ENCODE data around the gene CIAO2B.
"Not testable (repeated sequence)": the region's sequence is repeated elsewhere in the genome, so short reads cannot be mapped to it uniquely, and the experiment has no call there.

Gene CIAO2B

DNA sequence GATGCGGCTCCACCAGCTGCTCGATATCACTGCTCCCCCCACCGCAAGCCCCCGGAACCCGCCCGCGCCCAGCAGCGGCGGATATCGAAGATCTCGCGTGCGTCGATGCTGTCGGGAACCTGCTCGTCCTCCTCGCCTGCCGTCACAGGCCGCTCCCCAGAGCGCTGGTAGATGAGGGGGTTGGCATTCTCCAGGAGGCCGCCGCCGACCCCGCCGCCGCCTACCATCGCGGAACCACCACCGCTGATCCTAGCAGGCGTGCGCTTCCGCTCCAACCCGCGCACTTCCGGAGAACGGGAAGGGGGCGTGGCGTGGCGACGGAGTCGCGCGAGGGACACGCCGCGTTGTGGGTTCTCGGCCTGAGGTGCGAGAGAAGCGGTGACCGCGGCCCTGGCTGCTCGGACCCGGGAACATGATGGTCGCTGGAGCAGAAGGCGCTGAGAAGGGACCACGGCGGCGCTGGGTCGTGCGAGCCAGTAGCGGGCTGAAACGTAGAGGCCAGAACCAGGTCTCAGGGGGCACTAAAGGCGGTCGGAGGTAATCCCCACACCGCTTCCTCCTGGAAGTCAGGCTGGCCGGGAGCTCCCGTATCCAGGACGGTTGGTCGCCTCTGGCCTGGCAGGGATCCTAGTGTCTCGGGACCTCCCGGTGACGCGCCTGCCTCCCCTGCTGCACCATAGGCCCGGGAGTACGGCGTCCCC, at the start of gene CIAO2B:
TSS of gene CIAO2B (minus strand) at position 265 of the 701 bp plus-strand sequence. CDS start at position 227, 38 bp downstream.
- peak within 1 kb of the TSS; percentile 73 to 99 (median 96) for H3K27ac ChIP-seq
- H3K4me3 ChIP-seq: peak within 1 kb of the TSS; percentile 75 to 97 (median 92)

DNA sequence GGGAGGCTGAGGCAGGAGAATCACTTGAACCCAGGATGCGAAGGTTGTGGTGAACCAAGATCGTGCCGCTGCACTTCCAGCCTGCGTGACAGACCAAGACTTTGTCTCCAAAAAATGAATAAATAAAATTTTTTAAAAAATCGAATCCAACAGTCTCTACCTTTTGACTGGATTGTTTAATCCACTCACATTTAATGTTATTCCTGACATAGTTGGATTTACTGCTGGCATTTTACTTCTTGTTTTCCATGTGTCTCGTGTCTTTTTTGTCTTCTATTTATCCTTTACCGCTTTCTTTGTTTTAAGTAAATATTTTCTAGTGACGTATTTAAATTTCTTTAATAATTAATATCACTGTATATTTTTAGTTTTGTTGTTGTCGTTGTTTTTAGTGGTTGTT, 48.8 kb upstream of the CIAO2B start:
- Histone ChIP-seq H3K27ac (no peak overlapping the region), H3K4me3 (no peak overlapping the region)

DNA sequence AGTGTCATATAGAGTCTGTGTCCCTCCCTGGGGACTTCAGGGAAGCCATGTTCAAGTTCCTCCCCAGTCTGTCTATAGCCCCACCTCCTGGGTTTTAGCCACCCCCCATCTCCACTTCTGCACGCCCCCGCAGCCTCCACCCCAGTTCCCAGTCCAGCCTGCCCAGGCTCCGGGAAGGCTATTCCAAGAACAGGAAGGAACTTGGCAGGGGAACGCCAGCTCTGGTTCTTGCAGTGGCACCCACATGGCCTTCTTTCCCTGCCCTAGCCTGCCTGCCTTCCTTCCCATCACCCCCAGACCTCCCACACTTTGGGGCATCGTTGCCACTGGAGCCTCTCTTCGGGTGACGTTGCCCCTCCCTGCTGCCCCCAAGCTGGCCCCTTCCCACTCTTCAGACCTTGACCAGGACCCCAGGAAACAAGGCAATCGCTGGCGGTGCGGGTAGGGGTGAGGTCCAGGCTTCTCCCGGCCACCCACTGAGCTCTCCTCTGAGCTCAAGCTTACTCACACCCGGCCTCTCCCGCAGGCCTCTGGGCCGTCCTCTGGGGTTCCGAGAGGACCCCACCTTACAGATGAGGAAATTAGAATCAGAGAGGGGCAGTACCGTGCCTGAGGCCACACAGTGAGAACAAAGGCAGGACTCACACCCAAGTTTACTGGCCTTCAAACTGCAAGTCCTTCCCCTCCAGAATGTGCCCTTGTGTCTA, 45.0 kb upstream of the CIAO2B start:
- peak overlapping the region in 10 of 21 experiments; percentile 10 to 63 (median 27) for H3K27ac ChIP-seq
- H3K4me3 ChIP-seq: no peak overlapping the region

DNA sequence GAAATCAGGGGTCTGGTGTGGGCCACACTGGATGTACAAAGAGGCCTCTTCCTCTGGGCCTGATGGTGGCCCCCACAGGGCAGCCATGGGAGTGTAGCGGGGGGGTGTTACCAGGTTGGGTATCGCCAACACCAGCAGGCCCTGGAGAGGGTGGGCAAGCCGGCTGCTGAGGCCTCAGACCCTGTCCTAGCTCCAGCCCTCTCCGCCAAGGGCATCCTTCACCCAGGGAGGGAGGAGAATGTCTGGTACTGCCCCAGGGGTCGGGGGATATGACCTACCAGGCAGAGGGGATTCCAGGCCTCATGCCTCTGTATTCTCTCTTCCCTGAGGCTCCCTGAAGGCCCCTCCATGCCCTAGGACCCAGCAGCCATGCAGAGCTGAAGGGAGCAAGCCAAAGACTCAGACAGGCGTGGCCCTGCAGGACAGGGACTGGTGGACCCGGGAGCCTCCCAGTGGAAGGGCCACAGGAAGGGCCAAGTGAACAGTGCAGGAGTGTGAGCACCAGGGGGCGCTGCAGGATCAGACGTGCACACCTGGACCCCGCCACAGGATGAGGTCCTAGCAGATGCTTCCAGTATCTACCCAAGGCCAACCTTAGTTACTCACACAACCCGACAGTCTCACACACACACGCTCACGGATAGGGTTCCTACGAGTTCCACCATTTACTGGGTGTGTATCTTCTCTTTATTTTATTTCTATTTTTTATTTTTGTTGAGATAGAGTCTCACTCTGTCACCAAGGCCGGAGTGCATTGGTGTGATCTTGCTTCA, 43.3 kb upstream of the CIAO2B start:
- no peak overlapping the region for H3K27ac ChIP-seq
- H3K4me3 ChIP-seq: no peak overlapping the region

DNA sequence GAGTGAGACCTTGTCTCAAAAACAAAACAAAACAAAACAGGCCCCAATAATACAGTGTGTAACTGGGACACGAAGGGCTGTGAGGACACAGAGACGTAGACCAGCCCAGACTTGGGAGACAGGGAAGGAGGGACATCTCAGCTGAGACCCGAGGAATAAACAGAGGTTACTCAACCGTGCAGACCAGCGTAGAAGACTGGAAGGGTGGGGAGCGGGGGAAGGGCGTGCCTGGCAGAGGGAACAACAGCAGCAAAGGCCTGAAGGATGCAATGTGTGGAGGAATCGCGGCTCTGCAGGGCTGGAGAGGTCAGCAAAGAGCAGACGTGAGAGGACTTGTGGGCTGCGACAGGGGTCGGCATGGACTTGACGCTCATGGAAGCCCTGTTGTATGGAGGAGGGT, 42.5 kb upstream of the CIAO2B start:
- Histone ChIP-seq H3K4me3 (no peak overlapping the region), H3K27ac (peak overlapping the region in 1 of 21 experiments; percentile 7)

DNA sequence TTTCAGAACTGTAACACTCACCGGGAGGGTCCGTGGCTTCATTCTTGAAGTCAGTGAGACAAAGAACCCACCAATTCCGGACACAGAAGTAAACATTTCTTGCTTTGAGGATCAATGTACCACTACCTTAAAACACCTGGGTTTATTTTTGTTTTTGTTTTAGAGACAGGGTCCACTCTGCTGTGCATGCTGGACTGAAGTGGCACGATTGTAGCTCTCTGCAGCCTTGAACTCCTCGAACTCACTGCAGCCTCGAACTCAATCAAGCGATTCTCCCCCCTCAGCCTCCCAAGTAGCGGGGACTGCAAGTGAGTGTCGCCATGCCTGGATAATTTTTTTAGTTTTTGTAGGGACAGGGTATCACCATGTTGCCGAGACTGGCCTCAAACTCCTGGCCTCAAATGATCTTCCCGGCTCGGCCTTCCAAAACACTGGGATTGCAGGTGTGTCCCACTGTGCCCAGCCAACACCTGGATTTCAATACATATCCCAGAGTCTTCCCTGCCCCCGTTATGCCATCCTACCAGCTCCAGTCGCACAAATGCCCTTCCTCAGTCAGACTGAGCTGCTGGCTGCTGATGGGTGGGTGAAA, 41.2 kb upstream of the CIAO2B start:
- H3K4me3 ChIP-seq: no peak overlapping the region
- no peak overlapping the region for H3K27ac ChIP-seq

DNA sequence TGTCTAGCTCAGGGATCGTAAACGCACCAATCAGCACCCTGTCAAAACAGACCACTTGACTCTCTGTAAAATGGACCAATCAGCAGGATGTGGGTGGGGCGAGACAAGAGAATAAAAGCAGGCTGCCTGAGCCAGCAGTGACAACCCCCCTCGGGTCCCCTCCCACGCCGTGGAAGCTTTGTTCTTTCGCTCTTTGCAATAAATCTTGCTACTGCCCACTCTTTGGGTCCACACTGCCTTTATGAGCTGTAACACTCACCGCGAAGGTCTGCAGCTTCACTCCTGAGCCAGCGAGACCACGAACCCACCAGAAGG, 40.7 kb upstream of the CIAO2B start:
- H3K27ac ChIP-seq, H3K4me3 ChIP-seq: not testable (repeated sequence)

DNA sequence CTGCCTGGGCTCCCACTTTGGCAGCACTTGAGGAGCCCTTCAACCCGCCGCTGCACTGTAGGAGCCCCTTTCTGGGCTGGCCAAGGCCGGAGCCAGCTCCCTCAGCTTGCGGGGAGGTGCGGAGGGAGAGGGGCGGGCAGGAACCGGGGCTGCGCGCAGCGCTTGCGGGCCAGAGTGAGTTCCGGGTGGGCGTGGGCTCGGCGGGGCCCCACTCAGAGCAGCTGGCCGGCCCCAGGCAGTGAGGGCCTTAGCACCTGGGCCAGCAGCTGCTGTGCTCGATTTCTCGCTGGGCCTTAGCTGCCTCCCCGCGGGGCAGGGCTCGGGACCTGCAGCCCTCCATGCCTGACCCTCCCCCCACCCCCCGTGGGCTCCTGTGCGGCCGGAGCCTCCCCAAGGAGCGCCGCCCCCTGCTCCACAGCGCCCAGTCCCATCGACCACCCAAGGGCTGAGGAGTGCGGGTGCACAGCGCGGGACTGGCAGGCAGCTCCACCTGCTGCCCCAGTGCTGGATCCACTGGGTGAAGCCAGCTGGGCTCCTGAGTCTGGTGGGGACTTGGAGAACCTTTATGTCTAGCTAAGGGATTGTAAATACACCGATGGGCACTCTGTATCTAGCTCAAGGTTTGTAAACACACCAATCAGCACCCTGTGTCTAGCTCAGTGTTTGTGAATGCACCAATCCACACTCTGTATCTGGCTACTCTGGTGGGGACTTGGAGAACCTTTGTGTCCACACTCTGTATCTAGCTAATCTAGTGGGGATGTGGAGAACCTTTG, 40.1 kb upstream of the CIAO2B start:
- not testable (repeated sequence) for H3K4me3 ChIP-seq

DNA sequence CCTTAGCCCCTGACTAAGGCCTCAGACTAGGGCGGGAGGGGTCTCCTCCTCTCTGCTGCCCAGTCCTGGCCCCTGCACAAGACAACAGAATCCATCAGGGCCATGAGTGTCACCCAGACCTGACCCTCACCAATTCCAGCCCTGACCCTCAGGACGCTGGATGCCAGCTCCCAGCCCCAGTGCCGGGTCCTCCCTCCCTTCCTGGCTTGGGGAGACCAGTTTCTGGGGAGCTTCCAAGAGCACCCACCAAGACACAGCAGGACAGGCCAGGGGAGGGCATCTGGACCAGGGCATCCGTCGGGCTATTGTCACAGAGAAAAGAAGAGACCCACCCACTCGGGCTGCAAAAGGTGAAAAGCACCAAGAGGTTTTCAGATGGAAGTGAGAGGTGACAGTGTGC, 39.5 kb upstream of the CIAO2B start:
- Histone ChIP-seq H3K27ac (no peak overlapping the region), H3K4me3 (no peak overlapping the region)

More for the DNA sequence above, 40.1 kb upstream of the CIAO2B start:
- H3K27ac ChIP-seq: not testable (repeated sequence)

DNA sequence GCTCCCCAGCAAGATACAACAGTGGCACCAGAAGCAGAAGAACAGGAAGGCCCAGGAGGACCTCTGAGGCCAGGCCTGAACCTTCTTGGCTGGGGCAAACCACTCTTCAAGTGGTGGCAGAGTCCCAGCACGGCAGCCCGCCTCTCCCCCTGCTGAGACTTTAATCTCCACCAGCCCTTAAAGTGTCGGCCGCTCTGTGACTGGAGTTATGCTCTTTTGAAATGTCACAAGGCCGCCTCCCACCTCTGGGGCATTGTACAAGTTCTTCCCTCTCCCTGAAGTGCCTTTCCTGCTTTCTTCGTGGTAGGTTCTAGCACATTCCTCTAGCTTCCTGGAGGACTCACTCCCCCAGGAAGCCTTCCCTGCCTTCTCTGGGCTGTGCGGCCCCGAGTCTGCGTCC, 38.8 kb upstream of the CIAO2B start:
- no peak overlapping the region for H3K27ac ChIP-seq
- H3K4me3 ChIP-seq: no peak overlapping the region

DNA sequence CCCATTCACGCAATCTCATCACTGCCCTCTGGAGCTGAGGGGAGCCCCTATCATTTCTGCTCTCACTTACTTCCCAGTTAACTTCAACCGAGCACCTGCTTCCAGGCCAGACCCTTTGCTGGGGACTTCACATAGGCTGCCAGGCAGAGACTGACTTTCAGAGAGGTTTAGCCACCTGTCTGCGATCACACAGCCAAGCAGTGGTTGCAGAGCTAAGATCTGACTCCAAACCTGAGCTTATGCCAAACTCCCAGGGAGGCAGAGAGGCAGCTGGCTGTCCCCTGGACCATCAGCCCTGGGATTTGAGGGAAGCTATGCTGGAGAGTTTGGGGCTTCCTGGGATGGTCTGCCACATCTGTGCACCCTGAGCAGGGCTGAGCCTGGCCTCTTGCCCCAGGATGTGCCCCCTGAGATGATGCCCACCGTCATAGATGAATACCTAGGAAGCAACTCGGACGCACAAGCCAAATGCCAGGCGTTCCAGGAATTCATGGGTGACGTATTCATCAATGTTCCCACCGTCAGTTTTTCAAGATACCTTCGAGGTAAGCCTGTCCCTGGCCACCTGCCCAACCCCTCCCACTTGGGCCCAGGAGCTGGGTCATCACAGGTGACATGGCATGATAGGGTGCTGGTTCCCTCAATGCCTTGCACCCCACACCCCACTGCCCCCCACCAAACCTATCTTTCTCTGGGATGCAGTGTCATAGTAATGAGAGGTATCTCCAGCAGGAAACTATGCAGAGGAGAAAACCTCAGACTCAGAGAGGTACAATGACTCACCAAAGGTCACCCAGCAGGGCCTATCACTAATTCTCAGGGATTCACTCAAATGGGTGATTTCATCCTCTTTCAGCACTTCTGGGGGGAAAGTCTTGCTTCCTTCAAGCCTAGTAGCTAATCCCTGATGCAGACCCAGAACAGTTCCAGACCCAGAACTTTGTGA, 36.8 kb upstream of the CIAO2B start:
- Histone ChIP-seq H3K4me3 (no peak overlapping the region), H3K27ac (no peak overlapping the region)

DNA sequence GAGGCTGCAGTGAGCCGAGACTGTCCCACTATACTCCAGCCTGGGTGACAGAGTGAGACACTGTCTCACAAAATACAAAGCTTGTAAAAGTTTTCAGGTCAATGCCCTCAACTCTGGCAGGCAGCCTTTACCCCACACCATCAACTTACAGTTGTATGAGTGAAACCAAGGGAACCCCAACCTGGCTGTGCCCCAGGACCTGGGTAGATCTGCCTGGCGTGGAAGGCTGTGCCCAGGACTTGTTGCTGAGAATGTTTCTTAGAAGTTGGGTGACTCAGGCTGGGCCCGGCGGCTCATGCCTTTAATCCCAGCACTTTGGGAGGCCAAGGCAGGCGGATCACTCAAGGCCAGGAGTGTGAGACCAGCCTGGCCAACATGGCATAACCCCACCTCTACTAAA, 34.6 kb upstream of the CIAO2B start:
- no peak overlapping the region for H3K4me3 ChIP-seq
- no peak overlapping the region for H3K27ac ChIP-seq

DNA sequence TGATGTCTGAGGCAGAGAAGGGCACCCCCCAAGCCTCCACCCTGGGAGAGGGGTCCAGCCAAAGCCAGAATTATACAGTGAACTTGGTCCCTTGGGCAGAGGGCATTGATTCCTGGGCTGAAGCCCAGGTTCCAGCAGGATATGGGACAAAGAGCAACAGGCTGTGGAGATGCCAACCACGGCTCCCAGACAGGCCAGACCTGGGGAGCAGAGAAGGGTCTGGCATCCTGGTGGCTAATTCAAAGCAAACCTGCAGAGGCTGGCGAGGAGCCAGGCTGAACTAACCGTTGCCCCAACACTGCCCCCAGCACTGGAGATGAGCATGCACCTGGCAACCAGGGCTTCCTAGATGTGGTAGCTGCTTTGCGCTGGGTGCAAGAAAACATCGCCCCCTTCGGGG, 29.8 kb upstream of the CIAO2B start:
- Histone ChIP-seq H3K27ac (no peak overlapping the region), H3K4me3 (no peak overlapping the region)

DNA sequence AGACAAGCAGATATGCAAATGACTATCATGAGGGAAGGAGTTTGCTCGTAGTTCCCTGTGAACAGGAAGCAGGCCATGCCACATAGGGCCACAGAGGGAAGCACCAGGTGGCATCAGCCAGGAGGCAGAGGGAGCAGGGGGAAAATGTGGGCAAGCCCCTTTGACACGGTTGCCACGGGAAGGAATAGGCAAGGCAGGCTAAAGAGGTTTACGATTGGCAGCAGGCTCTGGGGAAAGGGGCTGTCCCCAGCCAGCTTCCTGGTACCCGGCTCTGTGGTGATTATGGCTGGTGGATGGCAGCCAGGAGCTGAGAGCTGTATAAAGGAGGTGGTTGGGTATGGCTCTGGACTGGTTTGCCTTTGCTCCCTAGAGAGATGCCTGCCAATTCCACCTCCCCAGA, 27.7 kb upstream of the CIAO2B start:
- peak overlapping the region in 5 of 21 experiments; percentile 17 to 44 (median 34) for H3K27ac ChIP-seq
- no peak overlapping the region for H3K4me3 ChIP-seq

DNA sequence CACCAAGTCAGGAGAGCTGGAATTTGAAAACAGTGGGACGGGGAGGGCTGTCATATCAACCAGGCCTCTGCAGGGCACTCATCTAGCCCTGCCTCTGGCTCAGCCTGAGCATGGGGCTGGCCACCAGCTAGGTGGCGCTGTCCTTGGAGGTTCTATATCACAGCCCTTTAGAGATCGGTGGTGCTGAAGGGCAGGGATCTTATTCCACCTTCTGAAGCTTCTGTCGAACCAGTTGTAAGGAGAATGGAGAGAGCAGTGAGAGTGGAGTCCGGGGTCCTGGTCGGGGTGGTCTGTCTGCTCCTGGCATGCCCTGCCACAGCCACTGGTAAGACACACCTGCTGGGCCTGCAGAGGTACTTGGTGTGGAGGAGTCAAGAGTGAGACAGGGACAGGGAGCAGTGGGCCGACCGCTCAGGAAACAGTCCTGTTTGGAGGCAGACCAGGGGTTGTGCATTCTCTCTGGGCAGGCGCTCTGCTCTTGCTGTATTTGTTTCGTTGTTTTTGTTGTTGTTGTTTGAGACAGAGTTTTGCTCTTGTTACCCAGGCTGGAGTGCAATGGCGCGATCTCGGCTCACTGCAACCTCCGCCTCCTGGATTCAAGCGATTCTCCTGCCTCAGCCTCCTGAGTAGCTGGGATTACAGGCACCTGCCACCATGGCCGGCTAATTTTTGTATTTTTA, 27.0 kb upstream of the CIAO2B start, which contains the start of gene CES3:
TSS of gene CES3 (plus strand) at position 202 of the 680 bp plus-strand sequence. CDS start at position 244, 42 bp downstream.
- H3K4me3 ChIP-seq: no peak within 1 kb of the TSS
- peak within 1 kb of the TSS in 7 of 21 experiments; percentile 13 to 44 (median 31) for H3K27ac ChIP-seq

DNA sequence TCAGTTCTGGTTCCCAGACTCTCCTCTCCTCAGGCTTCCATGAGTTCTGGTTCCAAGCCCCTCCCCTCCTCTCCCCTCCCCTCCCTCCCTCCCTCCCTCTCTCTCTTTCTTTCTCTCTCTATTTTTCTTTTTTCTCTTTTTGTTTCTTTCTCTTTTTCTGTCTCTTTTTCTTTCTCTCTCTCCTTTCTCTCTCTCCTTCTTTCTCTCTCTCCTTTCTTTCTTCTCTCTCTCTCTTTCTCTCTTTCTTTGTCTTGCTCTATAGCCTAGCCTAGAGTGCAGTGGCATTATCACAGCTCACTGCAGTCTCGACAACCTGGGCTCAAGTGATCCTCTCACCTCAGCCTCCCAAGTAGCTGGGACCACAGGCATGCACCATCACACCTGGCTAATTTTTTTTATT, 26.1 kb upstream of the CIAO2B start:
- no peak overlapping the region for H3K4me3 ChIP-seq
- peak overlapping the region in 2 of 21 experiments; percentile 7 to 13 for H3K27ac ChIP-seq

DNA sequence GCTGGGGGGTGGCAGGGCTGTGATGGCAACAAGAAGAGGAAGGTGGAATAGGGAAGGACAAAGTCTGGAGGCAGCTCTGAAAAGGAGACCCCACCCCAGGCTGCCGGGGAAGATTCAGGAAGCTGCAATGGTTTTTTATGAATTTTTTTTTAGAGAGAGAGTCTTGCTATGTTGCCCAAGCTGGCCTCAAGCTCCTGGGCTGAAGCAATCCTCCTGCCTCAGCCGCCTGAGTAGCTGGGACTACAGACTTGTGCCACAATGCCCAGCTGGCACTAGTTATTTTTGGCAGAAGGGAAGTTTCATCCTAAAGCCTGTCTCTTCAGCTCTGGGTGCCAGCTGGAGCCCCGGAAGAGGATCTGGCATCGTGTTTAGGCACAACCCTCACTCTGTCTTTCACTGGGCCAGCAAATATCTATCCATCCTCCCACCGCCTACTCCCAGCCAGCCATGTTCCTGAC, 25.5 kb upstream of the CIAO2B start:
- H3K4me3 ChIP-seq: no peak overlapping the region
- H3K27ac ChIP-seq: peak overlapping the region in 1 of 21 experiments; percentile 13

Measured in skin epidermis (tissue), 12 donors.